Thyroid gland (tissue), 4 donors: ENCODE results near the gene ANKRD12. TPM values are rescaled to one million over a fixed set of nuclear protein-coding genes. Genes with fewer than 3 reads are reported as not detected.

Experiments used
- DNase-seq, 2 donors: peaks; one replicate each; pipeline ENCODE4 v3.0.0-alpha.2; 2019
- H3K27ac ChIP-seq, 3 donors: fragments of 200-600 bp; sonication (generic); 1 replicate in 2 of 3; 2 replicates in 1 of 3; pipeline ENCODE4 v1.5.1; 2016 to 2019; ENCODE audit warnings: mild to moderate bottlenecking in 1 of 3, moderate library complexity in 1 of 3
- H3K27me3 ChIP-seq: fragments of 200-600 bp; sonication (generic); one replicate; pipeline ENCODE4 v1.5.1; 2019
- H3K36me3 ChIP-seq, 2 donors: fragments of 200-600 bp; sonication (generic); one replicate each; pipeline ENCODE4 v1.5.1; 2016 to 2019
- H3K4me1 ChIP-seq, 2 donors: fragments of 200-600 bp; sonication (generic); one replicate each; pipeline ENCODE4 v1.5.1; 2017 to 2019
- H3K4me3 ChIP-seq, 3 donors: fragments of 200-600 bp; sonication (generic); replicated peaks in 1 of 3; 1 replicate in 2 of 3; 2 replicates in 1 of 3; pipeline ENCODE4 v1.5.1; 2016; ENCODE audit warnings: mild to moderate bottlenecking in 1 of 3
- H3K9me3 ChIP-seq: fragments of 200-600 bp; sonication (generic); one replicate; pipeline ENCODE4 v1.5.1; 2017
- POLR2A ChIP-seq, 2 donors: fragments of 450-650 bp; IDR thresholded peaks; one replicate each; pipeline ENCODE4 v1.6.1; 2017; ENCODE audit warnings: antibody characterized with exemption in 2 of 2, mild to moderate bottlenecking in 2 of 2, moderate library complexity in 1 of 2
- WGBS, 2 donors: methylation state at CpG; one replicate each; pipeline ENCODE4 v1.1.5; 2017; 5-methylcytosine and 5-hydroxymethylcytosine counted together
- intact Hi-C: fragments of 100-400 bp; cut with DNase I; formaldehyde crosslinking; loops from one replicate; pipeline ENCODE4 v1.15.1; 2023
- total RNA-seq, 4 donors: library from RNA; depleted of rRNA; stranded (reverse); fragments of >200 nt; gene quantifications; one replicate each; pipeline ENCODE4 v1.2.3, GENCODE V29; 2016
- TF ChIP-seq, protein P1 (sequence below), 6 experiments: fragments of 200-600 bp in 3 of 6; fragments of 450-650 bp in 3 of 6; sonication (generic) in 3 of 6; IDR thresholded peaks; one replicate each; pipeline ENCODE4 v1.5.1; 2016 to 2019; ENCODE audit warnings: antibody characterized with exemption in 6 of 6, mild to moderate bottlenecking in 2 of 6, inconsistent platforms in 1 of 6, moderate library complexity in 1 of 6

The ANKRD12 gene
- total RNA-seq, 4 donors from 2014 or later: 74.6 to 155 (median 109) TPM

DNA sequence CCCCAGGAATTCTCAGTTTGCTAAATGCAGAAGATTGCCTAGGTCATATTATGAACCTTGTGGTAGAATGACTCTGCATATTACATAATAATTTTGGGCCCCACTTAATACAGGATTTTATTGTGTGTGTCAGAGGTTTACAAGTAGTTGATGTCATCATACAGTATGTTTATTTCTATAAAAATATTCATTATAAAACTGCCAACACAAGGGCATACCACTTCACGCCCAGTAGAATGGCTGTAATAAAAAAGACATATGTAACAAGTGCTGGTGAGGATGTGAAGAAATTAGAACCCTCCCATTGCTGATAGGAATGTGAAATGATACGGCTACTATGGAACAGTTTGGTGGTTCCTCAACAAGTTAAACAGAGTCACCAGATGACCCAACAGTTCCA, 136.6 kb downstream of the ANKRD12 start:
- Histone ChIP-seq H3K36me3 (peaks cover 0 to 9% of the 10 kb centered on the region in 2 donors), H3K9me3 (no peaks in the 10 kb centered on the region), H3K27ac (no peak overlapping the region), H3K4me3 (no peak overlapping the region), H3K27me3 (no peaks in the 10 kb centered on the region), H3K4me1 (no peaks in the 10 kb centered on the region)
- TF ChIP-seq POLR2A (IDR thresholded peaks at IDR 0.05): no peak
- TF ChIP-seq, protein P1, sequence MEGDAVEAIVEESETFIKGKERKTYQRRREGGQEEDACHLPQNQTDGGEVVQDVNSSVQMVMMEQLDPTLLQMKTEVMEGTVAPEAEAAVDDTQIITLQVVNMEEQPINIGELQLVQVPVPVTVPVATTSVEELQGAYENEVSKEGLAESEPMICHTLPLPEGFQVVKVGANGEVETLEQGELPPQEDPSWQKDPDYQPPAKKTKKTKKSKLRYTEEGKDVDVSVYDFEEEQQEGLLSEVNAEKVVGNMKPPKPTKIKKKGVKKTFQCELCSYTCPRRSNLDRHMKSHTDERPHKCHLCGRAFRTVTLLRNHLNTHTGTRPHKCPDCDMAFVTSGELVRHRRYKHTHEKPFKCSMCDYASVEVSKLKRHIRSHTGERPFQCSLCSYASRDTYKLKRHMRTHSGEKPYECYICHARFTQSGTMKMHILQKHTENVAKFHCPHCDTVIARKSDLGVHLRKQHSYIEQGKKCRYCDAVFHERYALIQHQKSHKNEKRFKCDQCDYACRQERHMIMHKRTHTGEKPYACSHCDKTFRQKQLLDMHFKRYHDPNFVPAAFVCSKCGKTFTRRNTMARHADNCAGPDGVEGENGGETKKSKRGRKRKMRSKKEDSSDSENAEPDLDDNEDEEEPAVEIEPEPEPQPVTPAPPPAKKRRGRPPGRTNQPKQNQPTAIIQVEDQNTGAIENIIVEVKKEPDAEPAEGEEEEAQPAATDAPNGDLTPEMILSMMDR (IDR thresholded peaks at IDR 0.05): no peak
- WGBS, 2 donors: 98 to 100% methylated on average over 2 of the region's 2 CpGs
- intact Hi-C loops: no loop called here
- no peak for DNase-seq

DNA sequence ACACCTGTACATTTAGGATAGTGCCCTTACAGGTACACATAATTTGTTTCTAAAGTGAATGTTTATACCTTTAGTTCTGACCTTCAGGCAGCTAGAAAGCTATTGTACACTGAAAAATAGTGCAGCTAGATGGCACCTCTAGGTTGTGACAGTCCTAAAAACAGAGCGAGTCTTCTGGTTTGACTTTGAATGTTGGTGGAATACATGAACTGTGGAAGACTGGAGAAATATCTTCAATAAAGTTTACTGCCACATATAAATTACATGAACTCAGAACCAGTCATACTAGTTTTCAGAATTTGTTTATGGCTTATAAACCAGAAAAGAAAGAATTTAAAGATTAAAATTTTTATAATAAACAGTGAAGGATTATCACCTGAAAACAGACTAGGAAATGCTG, 139.3 kb downstream of the ANKRD12 start:
- Histone ChIP-seq H3K9me3 (no peaks in the 10 kb centered on the region), H3K4me1 (no peaks in the 10 kb centered on the region), H3K27me3 (no peaks in the 10 kb centered on the region), H3K4me3 (no peak overlapping the region), H3K36me3 (peaks cover 9 to 27% of the 10 kb centered on the region in 2 donors), H3K27ac (no peak overlapping the region)
- TF ChIP-seq POLR2A (IDR thresholded peaks at IDR 0.05): no peak
- TF ChIP-seq, protein P1 (IDR thresholded peaks at IDR 0.05): no peak
- WGBS, 2 donors: 97 to 100% methylated on average over 1 of the region's 1 CpG
- intact Hi-C loops: no loop called here
- DNase-seq: no peak

- 95 to 97% methylated on average over 1 of the region's 1 CpG for WGBS, 2 donors
- intact Hi-C loops: no loop called here
- peaks cover 12 to 29% of the 10 kb centered on the region in 2 donors for H3K36me3 ChIP-seq
Observed at GRCh38 chr18:9278028-9278427, 141.4 kb downstream of the ANKRD12 start.

GRCh38 chr18:9280849-9281248, 144.3 kb downstream of the ANKRD12 start:
- intact Hi-C loops: no loop called here
- H3K4me1 ChIP-seq: no peaks in the 10 kb centered on the region
- H3K36me3 ChIP-seq: peaks cover 12 to 29% of the 10 kb centered on the region in 2 donors
- H3K27me3 ChIP-seq: no peaks in the 10 kb centered on the region
- no peak overlapping the region for H3K27ac ChIP-seq
- 93 to 95% methylated on average over 5 of the region's 5 CpGs for WGBS, 2 donors
- TF ChIP-seq, protein P1 (IDR thresholded peaks at IDR 0.05): no peak
- TF ChIP-seq POLR2A (IDR thresholded peaks at IDR 0.05): no peak
- DNase-seq: no peak
- H3K9me3 ChIP-seq: no peaks in the 10 kb centered on the region
- no peak overlapping the region for H3K4me3 ChIP-seq

More at GRCh38 chr18:9278028-9278427, 141.4 kb downstream of the ANKRD12 start:
- DNase-seq: no peak
- H3K27ac ChIP-seq: no peak overlapping the region
- no peak overlapping the region for H3K4me3 ChIP-seq
- TF ChIP-seq, protein P1 (IDR thresholded peaks at IDR 0.05): no peak
- no peak for TF ChIP-seq POLR2A (IDR thresholded peaks at IDR 0.05)
- no peaks in the 10 kb centered on the region for H3K4me1 ChIP-seq
- no peaks in the 10 kb centered on the region for H3K27me3 ChIP-seq
- no peaks in the 10 kb centered on the region for H3K9me3 ChIP-seq

GRCh38 chr18:9281780-9282179, 145.2 kb downstream of the ANKRD12 start:
- H3K4me3 ChIP-seq: no peak overlapping the region
- H3K27ac ChIP-seq: no peak overlapping the region

More at GRCh38 chr18:9281780-9282179, 145.2 kb downstream of the ANKRD12 start:
- no peaks in the 10 kb centered on the region for H3K4me1 ChIP-seq
- intact Hi-C loops: no loop called here
- WGBS, 2 donors: 98% methylated on average over 1 of the region's 1 CpG
- no peak for DNase-seq
- peaks cover 12 to 24% of the 10 kb centered on the region in 2 donors for H3K36me3 ChIP-seq
- H3K27me3 ChIP-seq: no peaks in the 10 kb centered on the region
- TF ChIP-seq, protein P1 (IDR thresholded peaks at IDR 0.05): no peak
- no peak for TF ChIP-seq POLR2A (IDR thresholded peaks at IDR 0.05)
- no peaks in the 10 kb centered on the region for H3K9me3 ChIP-seq
